ENCODE data around the gene PIK3CD.
A peak's percentile ranks its signal among the peaks of the same experiment; 100 is the strongest.
"Not testable (repeated sequence)": the region's sequence is repeated elsewhere in the genome, so short reads cannot be mapped to it uniquely, and the experiment has no call there.

Gene PIK3CD

GRCh38 chr1:9654834-9655723 lies 3.5 kb downstream of the PIK3CD start:
- no peak for DNase-seq

- DNase-seq, result no peak
These were observed 4.3 kb downstream of the PIK3CD start for GRCh38 chr1:9655836-9656235.

GRCh38 chr1:9657521-9658032 lies 6.0 kb downstream of the PIK3CD start:
- no peak for DNase-seq

- no peak for DNase-seq
These were observed 6.7 kb downstream of the PIK3CD start for GRCh38 chr1:9658199-9658598.

GRCh38 chr1:9659328-9659727 lies 7.8 kb downstream of the PIK3CD start:
- no peak for DNase-seq

- no peak for DNase-seq
These were observed 11.7 kb downstream of the PIK3CD start for GRCh38 chr1:9663257-9663656.

GRCh38 chr1:9665193-9665592 lies 13.7 kb downstream of the PIK3CD start:
- DNase-seq, result no peak

- DNase-seq, result no peak
These were observed 16.5 kb downstream of the PIK3CD start for GRCh38 chr1:9668080-9668479.

GRCh38 chr1:9670085-9670484 lies 18.6 kb downstream of the PIK3CD start:
- no peak for DNase-seq

- DNase-seq, result no peak
These were observed 20.0 kb downstream of the PIK3CD start for GRCh38 chr1:9671377-9672140.

GRCh38 chr1:9672444-9672843 lies 20.9 kb downstream of the PIK3CD start:
- DNase-seq, result no peak

- no peak for DNase-seq
These were observed 23.9 kb downstream of the PIK3CD start for GRCh38 chr1:9675393-9675792.

- DNase-seq, result not testable (repeated sequence)
These were observed 24.6 kb downstream of the PIK3CD start for GRCh38 chr1:9676128-9676527.

- DNase-seq, result no peak
These were observed 25.4 kb downstream of the PIK3CD start for GRCh38 chr1:9676815-9677393.

- no peak for DNase-seq
These were observed 28.6 kb downstream of the PIK3CD start for GRCh38 chr1:9680091-9680490.

GRCh38 chr1:9680828-9681227 lies 29.3 kb downstream of the PIK3CD start:
- DNase-seq, result no peak

- no peak for DNase-seq
These were observed 33.3 kb downstream of the PIK3CD start for GRCh38 chr1:9684801-9685200.

- DNase-seq, result peak; percentile 70
These were observed 35.8 kb downstream of the PIK3CD start for GRCh38 chr1:9687120-9687873.

- no peak for DNase-seq
These were observed 36.5 kb downstream of the PIK3CD start for GRCh38 chr1:9687874-9688582.

GRCh38 chr1:9688599-9688998 lies 37.1 kb downstream of the PIK3CD start:
- DNase-seq, result no peak

GRCh38 chr1:9689011-9689706 lies 37.6 kb downstream of the PIK3CD start:
- DNase-seq, result peak; percentile 80

All from right forelimb (tissue), 1 donor.